HepG2 (cell line): Measurements from ENCODE around the gene SARS2. TPM values are rescaled to one million over a fixed set of nuclear protein-coding genes. Genes with fewer than 3 reads are reported as not detected.

Source experiments
- CCAR2 ChIP-seq: fragments of 200-400 bp; formaldehyde crosslinking; optimal IDR thresholded peaks from 2 replicates; pipeline ENCODE3; 2018; ENCODE audit warnings: low read depth, mild to moderate bottlenecking, low read length, moderate library complexity
- DMAP1 ChIP-seq: IDR thresholded peaks from 2 replicates; pipeline ENCODE4 v1.6.1; 2016
- GABPA ChIP-seq, 2 experiments: IDR thresholded peaks; 2 replicates each; pipeline ENCODE4 v1.6.1; 2011 to 2016; ENCODE audit warnings: low read depth in 2 of 2, low read length in 1 of 2, missing biosample characterization in 1 of 2, missing genetic modification characterization in 1 of 2
- NCOA2 ChIP-seq: sonication (generic); formaldehyde crosslinking; IDR thresholded peaks from 2 replicates; pipeline ENCODE4 v1.8.0; 2022; ENCODE audit warnings: inconsistent platforms
- SOX5 ChIP-seq: IDR thresholded peaks from 2 replicates; pipeline ENCODE4 v1.6.1; 2016; ENCODE audit warnings: borderline replicate concordance
- SP5 ChIP-seq: IDR thresholded peaks from 2 replicates; pipeline ENCODE4 v1.6.1; 2016; ENCODE audit warnings: low read depth, borderline replicate concordance
- TFAP4 ChIP-seq: sonication (generic); IDR thresholded peaks from 2 replicates; pipeline ENCODE4 v1.6.1; 2016; ENCODE audit warnings: low read depth, borderline replicate concordance
- TFDP2 ChIP-seq: sonication (generic); formaldehyde crosslinking; IDR thresholded peaks from 2 replicates; pipeline ENCODE4 v1.4.0; 2020; ENCODE audit warnings: missing genetic modification reagents
- TIGD3 ChIP-seq: sonication (generic); formaldehyde crosslinking; IDR thresholded peaks from 2 replicates; pipeline ENCODE4 v1.5.1; 2020; ENCODE audit warnings: mild to moderate bottlenecking, missing genetic modification reagents, borderline replicate concordance
- TSC22D2 ChIP-seq: sonication (generic); formaldehyde crosslinking; IDR thresholded peaks from 2 replicates; pipeline ENCODE4 v1.5.1; 2020; ENCODE audit warnings: missing genetic modification reagents, mild to moderate bottlenecking, borderline replicate concordance
- ZFP91 ChIP-seq: sonication (generic); formaldehyde crosslinking; IDR thresholded peaks from 2 replicates; pipeline ENCODE4 v1.9.0; 2022; ENCODE audit warnings: missing genetic modification reagents, mild to moderate bottlenecking, borderline replicate concordance
- ZMAT3 ChIP-seq: sonication (generic); formaldehyde crosslinking; conservative IDR thresholded peaks from 2 replicates; pipeline ENCODE4 v1.7.0; 2021; ENCODE audit warnings: missing genetic modification reagents
- ZNF264 ChIP-seq: sonication (generic); formaldehyde crosslinking; IDR thresholded peaks from 2 replicates; pipeline ENCODE4 v1.4.0; 2020; ENCODE audit warnings: missing genetic modification reagents
- ZNF281 ChIP-seq: sonication (generic); formaldehyde crosslinking; IDR thresholded peaks from 2 replicates; pipeline ENCODE4 v1.4.0; 2020; ENCODE audit warnings: missing genetic modification reagents, borderline replicate concordance
- ZNF547 ChIP-seq: sonication (generic); formaldehyde crosslinking; IDR thresholded peaks from 2 replicates; pipeline ENCODE4 v1.5.1; 2020; ENCODE audit warnings: mild to moderate bottlenecking, missing genetic modification reagents
- ZNF558 ChIP-seq: sonication (generic); formaldehyde crosslinking; IDR thresholded peaks from 2 replicates; pipeline ENCODE4 v1.9.0; 2022; ENCODE audit warnings: mild to moderate bottlenecking, missing genetic modification reagents, borderline replicate concordance
- ZNF563 ChIP-seq: sonication (generic); formaldehyde crosslinking; IDR thresholded peaks from 2 replicates; pipeline ENCODE4 v1.8.0; 2022; ENCODE audit warnings: mild to moderate bottlenecking, moderate library complexity, missing genetic modification reagents
- ZNF737 ChIP-seq: sonication (generic); formaldehyde crosslinking; IDR thresholded peaks from 2 replicates; pipeline ENCODE4 v1.5.0; 2020; ENCODE audit warnings: missing genetic modification reagents, mild to moderate bottlenecking, borderline replicate concordance
- ZNF784 ChIP-seq: sonication (generic); formaldehyde crosslinking; IDR thresholded peaks from 2 replicates; pipeline ENCODE4 v1.5.1; 2020; ENCODE audit warnings: missing genetic modification reagents, mild to moderate bottlenecking, borderline replicate concordance
- ZSCAN21 ChIP-seq: sonication (generic); formaldehyde crosslinking; IDR thresholded peaks from 2 replicates; pipeline ENCODE4 v1.8.0; 2022; ENCODE audit warnings: mild to moderate bottlenecking, missing genetic modification reagents, moderate library complexity, borderline replicate concordance
- polyA plus RNA-seq, 8 experiments: library from polyadenylated mRNA; depleted of rRNA in 3 of 8; stranded (reverse) in 7 of 8; unstranded in 1 of 8; fragments of >200 nt; fragmentation: Illumina TruSeq in 4 of 8; extraction: Trizol in 4 of 8; gene quantifications; 2 replicates each; pipeline versions ENCODE4 v1.2.1 to v1.2.3, GENCODE V29; 2011 to 2016; ENCODE audit warnings: low read depth in 4 of 8, missing spikeins in 1 of 8, mixed read lengths in 1 of 8; ENCODE audit not compliant: insufficient read depth in 1 of 8
- total RNA-seq, 5 experiments: library from RNA; depleted of rRNA; stranded (reverse); fragments of >200 nt; fragmentation: Illumina TruSeq; extraction: Trizol; gene quantifications; 2 replicates each; pipeline ENCODE4 v1.2.3, GENCODE V29; 2016; ENCODE audit warnings: low read depth in 1 of 5

Gene SARS2
- total and polyA plus RNA-seq, 2 of the 13 experiments (the other 11 are each of a cell fraction or from before 2014, with no cell fraction given): 40.0 to 48.6 TPM

- TF ChIP-seq ZNF737 (CRISPR knock-in tag) (0 out of 2 replicates have a peak, but pooled peaks have one; percentile 58), TFAP4 (peak; percentile 18; the same call in 1 of the 2 replicates), ZNF264 (no peak), SP5 (CRISPR knock-in tag) (0 out of 2 replicates have a peak, but pooled peaks have one; percentile 16), ZNF547 (CRISPR knock-in tag) (peak; percentile 40; the same call in 1 of the 2 replicates), GABPA (IDR thresholded peaks at IDR 0.05; ENCODE audit: low read depth, low read length) (no peak), GABPA (CRISPR knock-in tag; IDR thresholded peaks at IDR 0.05; ENCODE audit: low read depth) (no peak), ZSCAN21 (CRISPR knock-in tag) (peak; percentile 14; the same call in 1 of the 2 replicates), CCAR2 (no peak), DMAP1 (CRISPR knock-in tag) (peak; percentile 80), ZNF558 (0 out of 2 replicates have a peak, but pooled peaks have one; percentile 74), ZNF563 (CRISPR knock-in tag) (peak; percentile 87), TFDP2 (CRISPR knock-in tag) (peak; percentile 39), ZFP91 (CRISPR knock-in tag) (peak; percentile 88), ZMAT3 (CRISPR knock-in tag) (peak; percentile 95), TIGD3 (no peak), ZNF784 (CRISPR knock-in tag) (peak; percentile 66; the same call in 1 of the 2 replicates), ZNF281 (CRISPR knock-in tag) (peak; percentile 12; the same call in 1 of the 2 replicates), NCOA2 (CRISPR knock-in tag) (no peak), SOX5 (CRISPR knock-in tag) (no peak), TSC22D2 (CRISPR knock-in tag) (no peak)
Observed at GRCh38 chr19:38975214-38975860, 44.8 kb upstream of the SARS2 start, which contains the start of gene FBXO17 (continued).
